GM12873 (cell line): ENCODE measurements around the gene METRNL.

Source experiments
- CTCF ChIP-seq: IDR thresholded peaks from 2 replicates; pipeline ENCODE4 v1.5.1; 2012; ENCODE audit warnings: low read depth, mild to moderate bottlenecking, moderate library complexity, low read length, control low read depth; ENCODE audit not compliant: insufficient read depth; ENCODE audit errors: missing control alignments

Gene METRNL

DNA sequence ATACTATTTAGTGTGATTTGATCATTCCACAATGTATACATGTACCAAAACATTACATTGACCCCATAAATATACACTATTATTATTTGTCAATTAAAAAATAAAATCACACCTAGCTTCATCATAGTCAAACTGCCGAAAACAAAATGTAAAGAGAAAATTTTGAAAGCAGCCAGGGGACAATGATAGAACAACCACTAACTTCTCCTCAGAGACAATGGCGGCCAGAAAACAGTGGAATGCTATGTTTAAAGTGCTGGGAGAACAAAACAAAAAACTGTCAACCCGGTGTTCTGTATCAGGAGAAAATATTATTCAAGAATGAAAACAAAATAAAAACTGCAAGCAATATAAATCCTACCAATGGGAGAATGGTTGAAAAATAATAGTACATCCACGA is 63.2 kb downstream of the METRNL start:
- no peak for TF ChIP-seq CTCF

DNA sequence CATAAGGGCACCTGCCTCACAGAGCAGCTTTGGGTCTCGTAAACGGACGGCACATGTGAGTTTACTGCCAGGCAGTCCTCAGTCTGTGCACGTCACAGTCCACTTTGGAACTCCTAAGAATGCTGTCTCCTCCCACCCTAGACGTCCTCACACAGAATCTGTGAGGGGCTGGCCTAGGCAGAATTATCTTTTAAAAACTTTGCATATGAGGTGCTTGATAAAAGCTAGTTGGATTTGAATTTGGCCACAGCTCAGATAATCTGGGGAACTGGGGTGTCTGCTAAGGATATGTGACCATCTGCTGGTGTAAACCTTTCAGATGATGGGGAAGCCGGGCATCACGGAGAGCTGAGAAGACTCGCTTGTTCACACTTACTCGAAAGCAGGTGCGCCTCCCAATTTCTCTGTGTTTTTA is 64.4 kb downstream of the METRNL start:
- TF ChIP-seq CTCF: no peak
